Endothelial cell of umbilical vein (primary cell): ENCODE measurements around the gene RIPK3. TPM values are rescaled to one million over a fixed set of nuclear protein-coding genes. Genes with fewer than 3 reads are reported as not detected.

Source experiments
- BruUV-seq: library from RNA; stranded (reverse); fragments of 400-500 nt; replicated peaks from 2 replicates; lab custom pipeline; 2021; lab: Mats Ljungman, UMichigan
- CTCF ChIA-PET: fragments of 300-600, 350-600 bp; sonication (Branson Sonifier 250); formaldehyde crosslinking; loops from one replicate; lab custom pipeline; 2021; ENCODE audit warnings: antibody characterized with exemption, inconsistent platforms; lab: Charles Lee
- POLR2A ChIA-PET: fragments of 300-600, 350-600 bp; sonication (Branson Sonifier 250); formaldehyde crosslinking; loops from one replicate; lab custom pipeline; 2021; ENCODE audit warnings: antibody characterized with exemption, inconsistent platforms; lab: Charles Lee
- DNase-seq: peaks from one replicate; pipeline ENCODE4 v3.0.0-alpha.2; 2011; ENCODE audit warnings: low read depth, low spot score
- FAIRE-seq: peaks from 2 replicates; lab custom pipeline; 2011; peaks lifted over from hg19 to GRCh38; lab: Jason Lieb, UNC
- H2AFZ ChIP-seq: 2 replicates; pipeline ENCODE4 v1.6.0; 2012; ENCODE audit warnings: low read depth, low read length, control low read depth, inconsistent platforms
- H3K27ac ChIP-seq: 2 replicates; pipeline ENCODE4 v1.5.1; 2011; ENCODE audit warnings: low read depth, mild to moderate bottlenecking, control low read depth, low read length, moderate library complexity; ENCODE audit not compliant: insufficient read depth
- H3K27me3 ChIP-seq, 2 experiments: 2 replicates each; pipeline versions ENCODE4 v1.6.0 to v1.6.1; 2011; ENCODE audit warnings: low read length in 2 of 2, mixed read lengths in 1 of 2; ENCODE audit not compliant: control insufficient read depth in 2 of 2, insufficient read depth in 2 of 2
- H3K36me3 ChIP-seq, 2 experiments: 2 replicates in 1 of 2; 3 replicates in 1 of 2; pipeline ENCODE4 v1.5.1; 2011; ENCODE audit warnings: low read length in 2 of 2, mild to moderate bottlenecking in 1 of 2, moderate library complexity in 1 of 2; ENCODE audit not compliant: control insufficient read depth in 2 of 2, insufficient read depth in 2 of 2; ENCODE audit errors: extremely low read depth in 1 of 2
- H3K4me1 ChIP-seq: 3 replicates; pipeline ENCODE4 v1.5.1; 2011; ENCODE audit warnings: mild to moderate bottlenecking, low read length; ENCODE audit not compliant: control insufficient read depth, insufficient read depth; ENCODE audit errors: extremely low read depth
- H3K4me2 ChIP-seq: 2 replicates; pipeline ENCODE4 v1.6.1; 2011; ENCODE audit warnings: low read length, control low read depth, mixed read lengths; ENCODE audit not compliant: insufficient read depth
- H3K4me3 ChIP-seq, 3 experiments: fragments of 200-600 bp in 1 of 3; sonication (generic), shearing (Covaris generic) in 1 of 3; replicated peaks in 1 of 3; 2 replicates each; pipeline ENCODE4 v1.5.1; 2011 to 2016; ENCODE audit warnings: control low read depth in 3 of 3, low read length in 3 of 3, mild to moderate bottlenecking in 2 of 3, inconsistent platforms in 1 of 3, low read depth in 1 of 3, moderate library complexity in 1 of 3; ENCODE audit not compliant: insufficient read depth in 1 of 3
- H3K79me2 ChIP-seq: 2 replicates; pipeline ENCODE4 v1.6.0; 2012; ENCODE audit warnings: low read length, inconsistent platforms; ENCODE audit not compliant: control insufficient read depth, insufficient read depth
- H3K9ac ChIP-seq: replicated peaks from 2 replicates; pipeline ENCODE3; 2011; ENCODE audit warnings: low read length, control low read depth; ENCODE audit not compliant: insufficient read depth; ENCODE audit errors: extremely low read depth
- H3K9me1 ChIP-seq: replicated peaks from 3 replicates; pipeline ENCODE4 v1.6.0; 2011; ENCODE audit warnings: mild to moderate bottlenecking, low read length; ENCODE audit not compliant: control insufficient read depth, insufficient read depth; ENCODE audit errors: extremely low read depth
- H3K9me3 ChIP-seq: replicated peaks from 2 replicates; pipeline ENCODE4 v1.5.1; 2012; ENCODE audit warnings: low read length, inconsistent platforms; ENCODE audit not compliant: control insufficient read depth, insufficient read depth
- H4K20me1 ChIP-seq: replicated peaks from 2 replicates; pipeline ENCODE3; 2011; ENCODE audit warnings: mild to moderate bottlenecking, low read length; ENCODE audit not compliant: control insufficient read depth, insufficient read depth; ENCODE audit errors: extremely low read depth
- CTCF ChIP-seq, 2 donors: IDR thresholded peaks; 1 replicate in 1 of 2; 2 replicates in 1 of 2; pipeline ENCODE4 v1.5.1; 2011; ENCODE audit warnings: low read length in 2 of 2, mild to moderate bottlenecking in 2 of 2, moderate library complexity in 2 of 2, control low read depth in 1 of 2, inconsistent platforms in 1 of 2, low read depth in 1 of 2; ENCODE audit not compliant: insufficient read depth in 1 of 2; ENCODE audit errors: extremely low read depth in 1 of 2
- EZH2 ChIP-seq: IDR thresholded peaks from 2 replicates; pipeline ENCODE4 v1.6.1; 2012; ENCODE audit warnings: borderline replicate concordance, low read depth, mild to moderate bottlenecking, moderate library complexity, low read length, inconsistent platforms; ENCODE audit not compliant: severe bottlenecking
- FOS ChIP-seq: IDR thresholded peaks from 2 replicates; pipeline ENCODE4 v1.6.1; 2011; ENCODE audit warnings: mild to moderate bottlenecking, low read length, moderate library complexity, borderline replicate concordance; ENCODE audit not compliant: insufficient read depth
- GATA2 ChIP-seq: IDR thresholded peaks from 2 replicates; pipeline ENCODE4 v1.7.0; 2011; ENCODE audit warnings: low read depth, mild to moderate bottlenecking, moderate library complexity, mixed read lengths, low read length; ENCODE audit not compliant: insufficient read length, insufficient read depth
- JUN ChIP-seq: IDR thresholded peaks from 2 replicates; pipeline ENCODE4 v1.6.1; 2011; ENCODE audit warnings: borderline replicate concordance, low read depth; ENCODE audit not compliant: insufficient read length, insufficient read depth
- MAX ChIP-seq: IDR thresholded peaks from 2 replicates; pipeline ENCODE4 v1.6.1; 2011; ENCODE audit not compliant: insufficient read depth, insufficient read length
- MYC ChIP-seq: IDR thresholded peaks from one replicate; pipeline ENCODE4 v1.6.1; 2011; ENCODE audit warnings: mild to moderate bottlenecking, low read depth, low read length
- POLR2A ChIP-seq: IDR thresholded peaks from 2 replicates; pipeline ENCODE4 v1.6.1; 2012; ENCODE audit warnings: low read depth, mild to moderate bottlenecking, control low read depth, low read length
- POLR2AphosphoS5 ChIP-seq: IDR thresholded peaks from 2 replicates; pipeline ENCODE4 v1.6.1; 2012; ENCODE audit warnings: low read depth, mild to moderate bottlenecking, control low read depth, low read length, moderate library complexity; ENCODE audit not compliant: insufficient read depth
- dilution Hi-C: fragments of 300-500 bp; cut with MboI; formaldehyde crosslinking; loops from one replicate; pipeline ENCODE4 v1.15.0; 2019; ENCODE audit warnings: low sequenced_read_pairs; ENCODE audit not compliant: extremely low pct_ligation_motif_present
- intact Hi-C: fragments of 100-400 bp; cut with micrococcal nuclease; formaldehyde crosslinking; loops from one replicate; pipeline ENCODE4 v1.10.0; 2022
- polyA plus RNA-seq, 4 experiments: library from polyadenylated mRNA; depleted of rRNA in 3 of 4; stranded (reverse) in 3 of 4; unstranded in 1 of 4; fragments of >200 nt; gene quantifications; 2 replicates each; pipeline versions ENCODE4 v1.2.1 to v1.2.3, GENCODE V29; 2011 to 2012; ENCODE audit warnings: missing spikeins in 1 of 4
- total RNA-seq: library from RNA; stranded (reverse); gene quantifications from 2 replicates; pipeline ENCODE4 v1.2.3, GENCODE V29; 2021

The RIPK3 gene
- total and polyA plus RNA-seq, 2 donors (not counting 3 experiments of a cell fraction or from before 2014, with no cell fraction given) = 3.1 to 5.1 TPM

GRCh38 chr14:24290746-24291145, 49.0 kb downstream of the RIPK3 start:
- Histone ChIP-seq H3K9me3 (no peaks in the 10 kb centered on the region), H3K4me1 (no peaks in the 10 kb centered on the region), H3K36me3 (peaks cover 1 to 17% of the 10 kb centered on the region in 2 experiments), H3K4me3 (no peak overlapping the region), H3K27ac (no peak overlapping the region), H3K9me1 (no peaks in the 10 kb centered on the region), H3K79me2 (no peaks in the 10 kb centered on the region), H3K9ac (no peak overlapping the region), H3K4me2 (no peak overlapping the region), H4K20me1 (no peaks in the 10 kb centered on the region), H2AFZ (no peak overlapping the region), H3K27me3 (no peaks in the 10 kb centered on the region)
- DNase-seq = no peak
- dilution Hi-C loops = no loop called here
- BruUV-seq = no TSS peak
- no peak for FAIRE-seq
- CTCF ChIA-PET = interaction anchor here (0.8 to 3.5 kb wide), 4 partner anchors 17 to 120 kb away, joined by 3 to 16 read pairs (median 4); partner anchors contain the start of genes CIDEB and MDP1
- intact Hi-C loops = no loop called here
- POLR2A ChIA-PET = no interaction called here
- TF ChIP-seq GATA2 (no peak), FOS (no peak), MAX (no peak), JUN (no peak), MYC (no peak), CTCF (IDR thresholded peaks at IDR 0.05; ENCODE audit: extremely low read depth in 1 of 2, insufficient read depth in 1 of 2, low read depth in 1 of 2, low read length in 2 of 2) (no peak), POLR2AphosphoS5 (no peak), EZH2 (no peak), POLR2A (no peak)
